NT2/D1 (cell line): ENCODE data around the gene ARID1B.

ENCODE experiments used
- DNase-seq: peaks from one replicate; pipeline ENCODE4 v3.0.0-alpha.2; 2011; ENCODE audit warnings: low read depth, low spot score
- H3K27me3 ChIP-seq: 2 replicates; pipeline ENCODE4 v1.6.0; 2011; ENCODE audit warnings: mild to moderate bottlenecking; ENCODE audit not compliant: insufficient read length, insufficient read depth
- H3K36me3 ChIP-seq: 2 replicates; pipeline ENCODE4 v1.6.1; 2011; ENCODE audit warnings: mild to moderate bottlenecking, low read length, mixed read lengths; ENCODE audit not compliant: insufficient read depth, insufficient read length
- H3K4me1 ChIP-seq: 2 replicates; pipeline ENCODE4 v1.5.1; 2011; ENCODE audit not compliant: insufficient read depth, insufficient read length
- H3K4me3 ChIP-seq: 2 replicates; pipeline ENCODE4 v1.5.1; 2011; ENCODE audit warnings: low read depth; ENCODE audit not compliant: insufficient read length
- H3K9ac ChIP-seq: 2 replicates; pipeline ENCODE4 v1.6.0; 2011; ENCODE audit warnings: low read depth; ENCODE audit not compliant: insufficient read length
- H3K9me3 ChIP-seq: 2 replicates; pipeline ENCODE4 v1.5.1; 2011; ENCODE audit warnings: mild to moderate bottlenecking, low read length; ENCODE audit not compliant: insufficient read depth
- SUZ12 ChIP-seq: IDR thresholded peaks from 2 replicates; pipeline ENCODE4 v1.6.1; 2011; ENCODE audit not compliant: insufficient read length, insufficient read depth; ENCODE audit errors: extremely low read depth
- YY1 ChIP-seq: IDR thresholded peaks from 2 replicates; pipeline ENCODE4 v1.6.1; 2011; ENCODE audit not compliant: insufficient read length, insufficient read depth
- ZNF274 ChIP-seq: IDR thresholded peaks from 2 replicates; pipeline ENCODE4 v1.6.1; 2011; ENCODE audit warnings: mild to moderate bottlenecking, low read depth, low read length

The ARID1B gene

DNA sequence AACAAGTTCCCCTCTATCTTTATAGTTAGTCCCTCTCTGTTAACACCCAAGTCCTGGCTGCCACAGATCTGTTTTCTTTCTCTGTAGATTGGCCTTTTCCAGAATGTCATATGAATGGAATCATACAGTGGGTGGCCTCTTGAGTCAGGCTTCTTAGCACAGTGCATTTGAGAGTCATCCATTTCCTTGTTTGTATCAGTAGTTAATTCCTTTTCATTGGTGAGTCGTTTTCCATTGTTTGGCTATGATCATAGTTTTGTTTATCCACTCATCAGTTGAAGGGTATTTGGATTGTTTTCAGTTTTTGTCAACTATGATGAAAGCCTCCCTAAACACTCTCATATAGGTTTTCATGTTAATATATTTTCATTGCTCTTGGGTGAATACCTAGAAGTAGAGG, 248.3 kb downstream of the ARID1B start:
- H3K4me3 ChIP-seq = no peak overlapping the region
- no peaks in the 10 kb centered on the region for H3K4me1 ChIP-seq
- no peaks in the 10 kb centered on the region for H3K9me3 ChIP-seq
- no peak overlapping the region for H3K9ac ChIP-seq
- no peak for TF ChIP-seq YY1
- no peak for TF ChIP-seq SUZ12
- TF ChIP-seq ZNF274 = no peak
- H3K27me3 ChIP-seq = no peaks in the 10 kb centered on the region
- no peak for DNase-seq
- H3K36me3 ChIP-seq = peaks cover 2% of the 10 kb centered on the region

DNA sequence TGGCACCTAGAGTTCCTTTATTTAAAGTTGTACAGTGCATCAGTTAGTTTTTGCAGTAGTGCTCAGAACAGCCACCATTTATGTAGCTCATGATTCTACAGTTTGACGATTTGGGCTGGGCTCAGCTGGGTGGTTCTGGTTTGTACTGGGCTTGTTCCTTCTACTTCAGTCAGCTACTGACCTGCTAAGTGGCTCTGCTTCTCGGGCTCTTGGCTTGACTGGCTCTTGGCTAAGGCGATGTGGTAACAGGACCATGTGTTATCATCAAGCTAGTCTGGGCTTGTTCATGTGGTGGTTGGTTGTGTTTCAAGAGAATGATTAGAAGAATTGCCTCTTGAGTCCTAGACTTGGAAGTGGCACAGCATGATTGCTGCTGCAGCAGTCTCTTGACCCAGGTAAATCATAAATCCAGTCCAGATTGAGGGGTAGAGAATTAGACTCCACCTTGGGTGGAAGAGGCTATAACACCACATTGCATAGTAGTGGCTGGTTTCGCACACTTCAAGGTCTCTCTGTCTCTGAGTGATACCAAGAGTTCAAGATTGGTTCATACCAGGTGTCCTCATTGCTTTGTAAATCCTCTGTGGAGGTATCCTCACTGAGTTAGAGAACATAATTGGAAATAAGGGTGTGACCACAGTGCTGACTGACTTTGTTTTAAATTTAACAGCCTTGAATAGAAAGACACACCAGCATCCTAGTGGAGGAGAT, 253.0 kb downstream of the ARID1B start:
- Histone ChIP-seq H3K36me3 (peaks cover 2% of the 10 kb centered on the region), H3K4me1 (no peaks in the 10 kb centered on the region), H3K9me3 (no peaks in the 10 kb centered on the region), H3K9ac (no peak overlapping the region), H3K4me3 (no peak overlapping the region), H3K27me3 (no peaks in the 10 kb centered on the region)
- TF ChIP-seq YY1 (no peak), ZNF274 (no peak), SUZ12 (no peak)
- no peak for DNase-seq

DNA sequence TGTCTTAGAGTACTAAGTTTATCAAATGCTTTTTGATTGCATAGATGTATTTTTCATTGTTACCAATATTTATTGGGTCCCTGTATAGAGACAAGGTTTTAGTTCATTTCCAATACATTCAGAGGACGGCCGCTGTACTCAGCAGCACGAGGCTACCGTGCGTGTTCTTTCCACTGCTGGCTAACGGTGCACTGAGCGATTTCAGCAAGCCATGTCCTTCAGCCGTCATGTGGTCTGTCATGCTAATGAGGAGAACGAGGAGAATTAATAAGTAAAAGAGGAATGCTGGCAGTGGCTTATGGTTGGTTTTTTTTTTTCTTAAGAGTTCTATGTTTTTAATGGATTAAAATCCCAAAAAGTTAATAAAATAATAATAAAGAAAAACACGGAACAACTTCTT, 253.6 kb downstream of the ARID1B start:
- no peak for DNase-seq
- no peak overlapping the region for H3K4me3 ChIP-seq
- H3K9ac ChIP-seq = no peak overlapping the region
- peaks cover 2% of the 10 kb centered on the region for H3K36me3 ChIP-seq
- TF ChIP-seq SUZ12 (no peak), YY1 (no peak)
- no peaks in the 10 kb centered on the region for H3K27me3 ChIP-seq
- no peaks in the 10 kb centered on the region for H3K4me1 ChIP-seq
- H3K9me3 ChIP-seq = no peaks in the 10 kb centered on the region

DNA sequence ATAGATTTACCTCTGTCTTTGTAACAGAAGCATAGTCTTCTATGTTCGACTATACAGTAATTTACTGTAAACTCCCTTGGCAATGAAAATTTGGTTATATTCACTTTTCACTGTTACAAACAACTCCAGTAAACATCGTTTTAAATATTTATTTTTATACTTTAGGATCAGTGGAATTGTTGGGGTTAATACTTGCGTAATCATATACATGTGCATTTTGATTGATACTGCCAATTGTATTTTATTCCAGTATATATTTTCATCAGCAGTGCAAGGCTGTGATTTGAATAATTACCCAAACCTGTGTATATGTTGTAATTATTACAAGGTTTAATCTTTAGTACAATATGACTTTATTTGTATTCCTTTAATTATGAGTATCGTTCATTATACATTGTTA, 255.7 kb downstream of the ARID1B start:
- no peak overlapping the region for H3K4me3 ChIP-seq
- no peak overlapping the region for H3K9ac ChIP-seq
- no peaks in the 10 kb centered on the region for H3K9me3 ChIP-seq
- no peak for DNase-seq
- H3K27me3 ChIP-seq = no peaks in the 10 kb centered on the region
- H3K36me3 ChIP-seq = peaks cover 2% of the 10 kb centered on the region
- no peaks in the 10 kb centered on the region for H3K4me1 ChIP-seq
- TF ChIP-seq YY1 (no peak), ZNF274 (no peak), SUZ12 (no peak)

DNA sequence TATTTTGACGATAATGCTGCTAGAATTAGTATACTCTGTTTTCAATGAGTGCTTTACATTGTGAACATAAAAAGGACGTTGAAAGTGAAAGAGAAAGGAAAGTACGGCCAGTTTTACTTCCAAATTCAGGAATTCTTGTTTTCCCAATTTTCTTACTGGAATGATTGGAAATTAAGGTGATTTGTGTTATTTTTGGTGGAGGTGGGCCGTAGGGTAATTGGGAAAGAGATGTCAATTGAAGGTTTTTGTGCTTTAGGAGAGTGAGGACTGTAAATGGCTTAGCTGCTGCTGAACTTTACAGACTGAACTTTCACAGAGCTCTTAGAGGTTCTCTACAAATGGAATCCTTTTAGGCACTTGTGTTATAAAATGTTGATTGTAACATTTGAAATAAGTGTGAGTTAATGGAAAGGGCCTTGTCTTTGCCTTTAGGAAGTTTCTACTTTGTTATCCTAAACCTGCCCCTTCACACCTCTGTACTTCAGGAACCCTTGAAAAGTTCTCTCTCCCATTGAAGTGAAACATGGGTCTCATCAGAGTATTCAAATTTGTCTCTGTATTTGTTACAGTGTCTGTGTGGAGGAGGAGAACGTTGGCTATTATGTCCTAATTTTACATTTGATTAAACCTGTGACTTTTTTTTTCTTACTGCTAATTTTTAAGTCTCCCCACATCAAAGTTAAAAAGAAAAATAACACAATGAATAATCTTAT, 256.4 kb downstream of the ARID1B start:
- Histone ChIP-seq H3K9ac (no peak overlapping the region), H3K4me1 (no peaks in the 10 kb centered on the region), H3K4me3 (no peak overlapping the region), H3K36me3 (peaks cover 2% of the 10 kb centered on the region), H3K9me3 (no peaks in the 10 kb centered on the region), H3K27me3 (no peaks in the 10 kb centered on the region)
- DNase-seq = no peak
- TF ChIP-seq ZNF274 (no peak), SUZ12 (no peak), YY1 (no peak)

DNA sequence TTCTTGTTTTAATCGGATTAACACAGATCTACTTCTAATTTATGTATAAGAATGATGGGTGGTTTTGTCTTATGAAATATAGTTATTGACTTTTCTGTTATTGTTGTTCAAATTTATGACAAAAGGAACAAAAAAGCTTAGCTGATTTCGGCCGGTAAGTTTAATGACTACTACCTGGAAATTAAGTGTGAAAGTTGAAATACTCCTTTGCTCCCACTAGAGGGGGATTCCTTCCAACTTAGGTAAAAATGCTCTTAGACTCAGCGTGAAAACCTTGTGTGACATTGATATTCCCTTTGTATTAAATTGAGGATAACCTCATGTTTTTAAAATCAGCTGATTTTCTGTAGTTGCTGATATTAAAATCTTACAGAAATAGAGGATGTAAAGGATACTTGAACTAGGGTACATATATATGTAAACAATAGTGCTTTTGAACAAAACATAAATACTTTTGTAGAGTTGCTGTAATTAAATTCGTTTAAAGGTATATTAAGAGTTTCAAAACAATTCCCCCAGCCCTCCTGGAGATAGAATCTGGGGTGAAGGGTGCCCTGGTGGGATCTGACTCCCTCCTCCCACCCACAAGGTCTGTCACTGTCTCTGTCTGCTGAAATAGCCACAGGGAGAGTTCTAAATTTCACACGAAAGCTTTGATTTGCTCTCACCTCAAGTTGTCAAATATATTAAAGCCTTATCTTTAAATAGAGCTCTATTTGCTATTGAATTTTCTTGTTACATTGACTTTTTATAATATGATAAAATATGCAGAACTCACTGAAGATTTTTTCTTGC, 257.5 kb downstream of the ARID1B start:
- no peak for TF ChIP-seq ZNF274
- TF ChIP-seq SUZ12 = no peak
- Histone ChIP-seq H3K9ac (no peak overlapping the region), H3K36me3 (no peaks in the 10 kb centered on the region), H3K4me1 (no peaks in the 10 kb centered on the region), H3K27me3 (no peaks in the 10 kb centered on the region), H3K4me3 (no peak overlapping the region), H3K9me3 (no peaks in the 10 kb centered on the region)
- no peak for DNase-seq

DNA sequence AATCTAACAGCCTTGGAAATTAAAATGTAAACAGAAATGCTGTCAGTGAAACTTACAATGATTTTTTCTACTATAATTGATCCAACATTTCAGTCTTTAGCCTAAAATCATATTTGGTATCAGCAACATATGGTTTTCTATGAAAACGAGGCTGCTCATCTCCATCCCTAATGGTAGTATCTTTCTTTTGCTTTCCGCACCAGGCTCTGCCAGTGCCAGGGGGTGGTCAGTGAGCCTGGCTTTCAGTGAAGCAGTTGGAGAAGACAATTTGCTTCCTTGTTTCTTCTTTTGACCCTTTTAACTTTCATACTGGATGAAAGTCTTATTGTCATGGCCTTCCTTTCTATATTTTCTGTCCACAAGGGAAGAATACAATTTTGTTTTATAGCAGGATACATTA, 258.4 kb downstream of the ARID1B start:
- no peaks in the 10 kb centered on the region for H3K36me3 ChIP-seq
- H3K9ac ChIP-seq = no peak overlapping the region
- no peak for TF ChIP-seq ZNF274
- no peak for TF ChIP-seq YY1
- TF ChIP-seq SUZ12 = no peak
- no peaks in the 10 kb centered on the region for H3K9me3 ChIP-seq
- H3K4me3 ChIP-seq = no peak overlapping the region
- H3K4me1 ChIP-seq = no peaks in the 10 kb centered on the region
- DNase-seq = no peak
- no peaks in the 10 kb centered on the region for H3K27me3 ChIP-seq
